Measurements from ENCODE around the gene EMC10.
A peak's percentile ranks its signal among the peaks of the same experiment; 100 is the strongest.
"Not testable (repeated sequence)": the region's sequence is repeated elsewhere in the genome, so short reads cannot be mapped to it uniquely, and the experiment has no call there.

EMC10 gene

GRCh38 chr19:50453243-50453642, 23.1 kb upstream of the EMC10 start:
- no peak for FAIRE-seq

GRCh38 chr19:50455992-50456391, 20.3 kb upstream of the EMC10 start:
- FAIRE-seq, result no peak

GRCh38 chr19:50457300-50457699, 19.0 kb upstream of the EMC10 start:
- no peak for FAIRE-seq

GRCh38 chr19:50458396-50459066, 17.8 kb upstream of the EMC10 start:
- no peak for FAIRE-seq

- FAIRE-seq, result no peak
These were observed 17.2 kb upstream of the EMC10 start for GRCh38 chr19:50459067-50459456.

- FAIRE-seq, result no peak
These were observed 16.7 kb upstream of the EMC10 start for GRCh38 chr19:50459638-50460037.

GRCh38 chr19:50460161-50460765, 16.0 kb upstream of the EMC10 start:
- no peak for FAIRE-seq

GRCh38 chr19:50461066-50461875, 15.0 kb upstream of the EMC10 start:
- peak; percentile 9 for FAIRE-seq

GRCh38 chr19:50462970-50463369, 13.3 kb upstream of the EMC10 start:
- no peak for FAIRE-seq

- FAIRE-seq, result no peak
These were observed 12.0 kb upstream of the EMC10 start for GRCh38 chr19:50464348-50464747.

- FAIRE-seq, result no peak
These were observed 11.3 kb upstream of the EMC10 start for GRCh38 chr19:50465000-50465399.

- FAIRE-seq, result no peak
These were observed 10.2 kb upstream of the EMC10 start for GRCh38 chr19:50465986-50466705.

GRCh38 chr19:50466706-50467039, 9.6 kb upstream of the EMC10 start:
- FAIRE-seq, result no peak

- no peak for FAIRE-seq
These were observed 8.7 kb upstream of the EMC10 start for GRCh38 chr19:50467566-50467965.

GRCh38 chr19:50468818-50469217, 7.5 kb upstream of the EMC10 start:
- no peak for FAIRE-seq

- not testable (repeated sequence) for FAIRE-seq
These were observed 3.0 kb upstream of the EMC10 start for GRCh38 chr19:50473336-50473735.

GRCh38 chr19:50475101-50475568, 1.2 kb upstream of the EMC10 start:
- FAIRE-seq, result no peak

GRCh38 chr19:50475736-50476223, 527 bp upstream of the EMC10 start:
- no peak for FAIRE-seq

- no peak for FAIRE-seq
These were observed 566 bp downstream of the EMC10 start for GRCh38 chr19:50476907-50477238.

GRCh38 chr19:50477751-50478515, 1.6 kb downstream of the EMC10 start:
- FAIRE-seq, result no peak

GRCh38 chr19:50478901-50479715, 2.8 kb downstream of the EMC10 start:
- no peak for FAIRE-seq

All from A204.1 (cell line).